Keratinocyte (primary cell): Measurements from ENCODE around the gene SORL1-AS1.

Experiments
- EZH2 ChIP-seq: IDR thresholded peaks from one replicate; pipeline ENCODE4 v1.6.1; 2012; ENCODE audit warnings: inconsistent platforms, mild to moderate bottlenecking, low read length, moderate library complexity
- TF ChIP-seq, protein P1 (sequence below), 3 experiments: IDR thresholded peaks in 1 of 3; conservative IDR thresholded peaks in 1 of 3; optimal IDR thresholded peaks in 1 of 3; 2 replicates in 2 of 3; 3 replicates in 1 of 3; pipeline versions ENCODE3 to v1.5.1; 2011; ENCODE audit warnings: low read length in 3 of 3, mild to moderate bottlenecking in 3 of 3, moderate library complexity in 2 of 3, control low read depth in 1 of 3, inconsistent platforms in 1 of 3; ENCODE audit not compliant: insufficient read depth in 2 of 3; ENCODE audit errors: extremely low read depth in 1 of 3

GRCh38 chr11:121391914-121392313 is 60.9 kb downstream of the SORL1-AS1 start:
- no peak for TF ChIP-seq EZH2
- TF ChIP-seq, protein P1, sequence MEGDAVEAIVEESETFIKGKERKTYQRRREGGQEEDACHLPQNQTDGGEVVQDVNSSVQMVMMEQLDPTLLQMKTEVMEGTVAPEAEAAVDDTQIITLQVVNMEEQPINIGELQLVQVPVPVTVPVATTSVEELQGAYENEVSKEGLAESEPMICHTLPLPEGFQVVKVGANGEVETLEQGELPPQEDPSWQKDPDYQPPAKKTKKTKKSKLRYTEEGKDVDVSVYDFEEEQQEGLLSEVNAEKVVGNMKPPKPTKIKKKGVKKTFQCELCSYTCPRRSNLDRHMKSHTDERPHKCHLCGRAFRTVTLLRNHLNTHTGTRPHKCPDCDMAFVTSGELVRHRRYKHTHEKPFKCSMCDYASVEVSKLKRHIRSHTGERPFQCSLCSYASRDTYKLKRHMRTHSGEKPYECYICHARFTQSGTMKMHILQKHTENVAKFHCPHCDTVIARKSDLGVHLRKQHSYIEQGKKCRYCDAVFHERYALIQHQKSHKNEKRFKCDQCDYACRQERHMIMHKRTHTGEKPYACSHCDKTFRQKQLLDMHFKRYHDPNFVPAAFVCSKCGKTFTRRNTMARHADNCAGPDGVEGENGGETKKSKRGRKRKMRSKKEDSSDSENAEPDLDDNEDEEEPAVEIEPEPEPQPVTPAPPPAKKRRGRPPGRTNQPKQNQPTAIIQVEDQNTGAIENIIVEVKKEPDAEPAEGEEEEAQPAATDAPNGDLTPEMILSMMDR (optimal IDR thresholded peaks at IDR 0.05 in 1 of 3, IDR thresholded peaks at IDR 0.05 in 1 of 3, conservative IDR thresholded peaks at IDR 0.05 in 1 of 3; ENCODE audit: extremely low read depth in 1 of 3, insufficient read depth in 2 of 3, low read length in 3 of 3), result no peak
